Activated CD8-positive, alpha-beta memory T cell treated with anti-CD3 and anti-CD28 coated beads for 24 hours (primary cell): ENCODE measurements around the gene NCOA7.
"Not testable (repeated sequence)": the region's sequence is repeated elsewhere in the genome, so short reads cannot be mapped to it uniquely, and the experiment has no call there.

Source experiments
- DNase-seq: peaks from one replicate; pipeline ENCODE4 v3.0.0-alpha.2; 2020

Gene NCOA7

GRCh38 chr6:125927761-125928160 is 137.0 kb downstream of the NCOA7 start:
- DNase-seq: no peak

GRCh38 chr6:125930765-125931418 is 140.1 kb downstream of the NCOA7 start:
- no peak for DNase-seq

- DNase-seq: no peak
Measured at GRCh38 chr6:125931733-125932450, 141.1 kb downstream of the NCOA7 start.

- no peak for DNase-seq
Measured at GRCh38 chr6:125932451-125932795, 141.7 kb downstream of the NCOA7 start.

- not testable (repeated sequence) for DNase-seq
Measured at GRCh38 chr6:125935520-125935919, 144.8 kb downstream of the NCOA7 start.

- DNase-seq: no peak
Measured at GRCh38 chr6:125939026-125939425, 148.3 kb downstream of the NCOA7 start.

- no peak for DNase-seq
Measured at GRCh38 chr6:125939791-125940190, 149.0 kb downstream of the NCOA7 start.

GRCh38 chr6:125940247-125941041 is 149.7 kb downstream of the NCOA7 start:
- DNase-seq: no peak

GRCh38 chr6:125942672-125943527 is 152.1 kb downstream of the NCOA7 start:
- no peak for DNase-seq

GRCh38 chr6:125943528-125944433 is 153.0 kb downstream of the NCOA7 start:
- no peak for DNase-seq

GRCh38 chr6:125944434-125944816 is 153.7 kb downstream of the NCOA7 start:
- no peak for DNase-seq

GRCh38 chr6:125944896-125945295 is 154.1 kb downstream of the NCOA7 start:
- DNase-seq: no peak

GRCh38 chr6:125945378-125946141 is 154.8 kb downstream of the NCOA7 start:
- no peak for DNase-seq

GRCh38 chr6:125947615-125948014 is 156.9 kb downstream of the NCOA7 start:
- DNase-seq: no peak

GRCh38 chr6:125948455-125948854 is 157.7 kb downstream of the NCOA7 start:
- DNase-seq: no peak

GRCh38 chr6:125949069-125949468 is 158.3 kb downstream of the NCOA7 start:
- no peak for DNase-seq

- no peak for DNase-seq
Measured at GRCh38 chr6:125950293-125950692, 159.5 kb downstream of the NCOA7 start.

- DNase-seq: not testable (repeated sequence)
Measured at GRCh38 chr6:125950716-125951115, 160.0 kb downstream of the NCOA7 start.

GRCh38 chr6:125951323-125951722 is 160.6 kb downstream of the NCOA7 start:
- no peak for DNase-seq

- DNase-seq: no peak
Measured at GRCh38 chr6:125952764-125953501, 162.2 kb downstream of the NCOA7 start.
